ENCODE measurements around the gene FMO2.

FMO2 gene

GRCh38 chr1:171185091-171185490 lies at the start of gene FMO2:
TSS of gene FMO2 (plus strand) at chr1:171185300. CDS start at chr1:171185714, 414 bp downstream.
- no peak for DNase-seq (ENCODE audit: low read depth in 1 of 2, low spot score in 1 of 2)

DNA sequence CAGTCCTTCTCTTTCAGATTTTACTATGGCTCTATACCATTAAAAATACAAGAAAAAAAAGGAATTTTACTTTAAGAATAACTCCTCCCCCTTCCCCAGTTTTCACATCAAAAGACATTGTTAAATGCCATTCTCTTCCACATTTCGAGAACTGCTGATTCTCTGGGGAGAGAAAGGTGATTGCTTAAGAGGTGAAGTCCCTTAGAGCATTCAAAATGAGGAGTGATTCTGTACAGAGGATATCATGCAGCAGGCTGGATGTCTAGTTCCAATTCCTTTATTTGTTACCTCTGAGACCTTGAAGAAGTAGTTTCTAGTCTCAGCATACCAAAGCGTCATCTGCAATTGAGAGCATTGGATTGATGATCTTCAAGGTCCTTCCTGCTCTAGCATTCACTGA lies 47.5 kb upstream of the FMO2 start:
- DNase-seq (ENCODE audit: low read depth in 1 of 2, low spot score in 1 of 2), result no peak

DNA sequence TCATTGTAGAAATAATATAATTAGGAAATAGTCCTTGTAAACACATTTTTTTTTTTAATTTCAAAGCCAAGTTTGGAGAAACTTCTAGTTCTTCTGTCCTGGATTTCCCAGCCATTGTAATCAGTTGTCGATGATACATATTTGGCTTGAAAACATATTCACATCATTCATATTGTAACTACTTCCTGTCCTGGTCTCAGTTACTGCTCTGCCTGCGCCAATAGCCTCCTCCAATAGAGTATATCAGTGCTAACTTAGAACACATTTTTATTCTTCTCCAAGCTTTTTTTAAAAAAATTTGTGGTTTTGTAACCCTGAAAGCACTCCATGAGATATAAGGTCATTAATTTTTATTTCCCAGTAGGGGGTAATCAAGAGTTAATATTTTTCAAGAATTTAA lies 46.1 kb upstream of the FMO2 start:
- DNase-seq (ENCODE audit: low read depth in 1 of 2, low spot score in 1 of 2), result no peak

DNA sequence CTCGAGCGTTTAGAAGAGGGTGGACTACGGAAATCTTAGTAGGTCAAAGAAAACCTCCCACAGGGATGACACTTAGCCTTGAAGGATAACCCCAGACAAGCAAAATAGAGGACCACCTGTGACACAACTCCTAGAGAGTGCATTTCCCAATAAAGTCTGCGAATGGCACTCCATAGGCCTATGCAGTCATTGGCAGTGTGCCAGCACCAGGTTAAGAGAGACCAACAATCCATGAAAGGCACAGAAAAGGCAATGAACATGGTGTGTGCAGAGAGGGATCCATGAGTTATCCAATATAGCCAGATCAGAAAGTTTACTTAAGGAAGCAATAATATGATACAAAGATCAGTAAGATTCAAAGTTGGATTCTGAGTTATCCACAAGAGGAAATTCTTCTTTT lies 45.2 kb upstream of the FMO2 start:
- no peak for DNase-seq (ENCODE audit: low read depth in 1 of 2, low spot score in 1 of 2)

DNA sequence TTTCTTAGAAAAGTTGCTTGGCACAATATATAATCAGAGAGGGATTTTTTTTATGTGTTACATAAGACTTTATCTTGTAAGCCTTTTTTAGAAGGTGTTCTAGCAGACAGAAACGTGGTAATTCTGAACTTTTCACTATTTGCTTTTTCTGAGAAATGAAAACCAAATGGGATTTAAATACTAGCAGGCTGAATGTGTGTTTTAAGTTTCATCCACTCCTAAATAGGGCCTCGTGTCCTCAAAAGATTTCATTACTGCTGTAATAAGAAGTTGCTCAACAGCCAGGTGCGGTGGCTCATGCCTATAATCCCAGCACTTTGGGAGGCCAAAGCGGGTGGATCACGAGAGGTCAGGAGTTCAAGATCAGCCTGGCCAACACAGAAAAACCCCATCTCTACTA lies 44.7 kb upstream of the FMO2 start:
- DNase-seq (ENCODE audit: low read depth in 1 of 2, low spot score in 1 of 2), result no peak

DNA sequence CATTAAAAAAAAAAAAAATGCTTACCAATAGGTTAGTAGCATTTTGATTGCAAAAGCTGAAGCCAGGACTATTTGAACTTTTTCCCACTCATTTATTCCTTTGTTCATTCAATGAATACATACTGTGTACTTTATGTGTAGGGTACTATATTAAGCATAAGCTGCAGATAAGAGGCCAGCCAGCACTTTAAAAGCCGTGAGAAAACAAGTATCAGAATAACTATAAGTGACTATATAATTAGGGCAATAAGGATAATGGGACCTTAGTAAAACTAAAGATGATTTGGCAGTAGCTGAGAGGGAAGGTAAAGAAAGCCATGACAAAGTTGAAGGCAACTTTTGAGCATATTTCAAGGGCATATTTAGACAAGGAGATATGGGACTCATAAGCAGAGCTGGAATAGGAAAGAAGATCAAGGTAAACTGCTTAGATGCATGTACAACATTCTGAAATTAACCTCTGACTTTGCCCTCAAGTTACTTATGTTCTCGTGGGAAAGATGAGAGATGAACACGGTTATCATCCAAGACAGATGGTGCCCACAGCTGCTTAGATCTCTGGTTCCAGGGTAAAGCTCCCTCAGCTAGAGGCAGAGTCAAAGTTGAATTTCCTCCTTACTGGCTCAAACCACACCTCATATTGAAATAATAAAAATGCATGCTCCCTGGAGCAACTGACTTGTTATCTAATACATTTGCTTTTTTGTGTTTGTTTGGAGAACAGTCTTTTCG lies 44.0 kb upstream of the FMO2 start:
- no peak for DNase-seq (ENCODE audit: low read depth in 1 of 2, low spot score in 1 of 2)

- DNase-seq (ENCODE audit: low read depth in 1 of 2, low spot score in 1 of 2), result no peak
Measured at GRCh38 chr1:171141688-171142415, 43.2 kb upstream of the FMO2 start.

DNA sequence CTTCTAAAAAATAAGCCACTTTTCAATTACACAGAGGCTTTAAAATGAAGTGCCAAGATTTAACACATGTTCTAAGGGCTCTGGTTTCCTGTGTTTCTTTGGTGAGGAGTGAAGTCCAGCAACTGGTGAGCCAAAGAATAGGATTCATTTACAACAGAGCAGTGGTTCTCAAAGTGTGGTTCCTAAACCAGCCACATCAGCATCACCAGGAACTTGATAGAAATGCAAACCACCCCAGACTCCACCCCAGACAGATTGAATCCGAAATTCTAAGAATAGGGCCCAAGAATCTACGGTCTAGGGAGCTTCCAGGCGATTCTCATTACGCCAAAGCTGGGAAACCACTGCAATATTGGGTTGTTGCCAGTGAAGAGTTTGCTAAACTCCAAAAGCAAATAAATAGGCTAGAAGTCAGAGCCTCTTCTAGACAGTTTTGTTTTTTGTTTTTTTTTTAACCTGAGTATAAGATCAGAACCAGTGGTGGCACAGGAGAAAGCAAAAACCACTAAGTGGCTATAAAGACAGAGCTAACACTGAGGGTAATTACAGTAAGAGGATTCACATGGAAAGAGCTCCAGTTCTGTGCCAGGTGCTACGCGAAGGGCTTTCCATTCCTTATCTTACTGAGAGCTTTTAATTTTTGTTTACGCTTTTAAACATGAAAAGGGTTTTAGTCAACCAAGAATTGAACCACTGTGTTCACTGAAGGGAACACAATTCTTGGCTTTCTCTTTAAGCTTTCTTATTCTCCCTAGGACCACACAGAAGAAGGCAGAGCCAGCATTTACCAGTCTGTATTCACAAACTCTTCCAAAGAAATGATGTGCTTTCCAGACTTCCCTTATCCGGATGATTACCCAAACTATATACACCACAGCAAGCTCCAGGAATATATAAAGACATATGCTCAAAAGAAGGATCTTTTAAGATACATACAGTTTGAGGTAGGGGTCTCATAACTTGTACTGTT lies 42.4 kb upstream of the FMO2 start:
- DNase-seq (ENCODE audit: low read depth in 1 of 2, low spot score in 1 of 2), result no peak

GRCh38 chr1:171150156-171150555 lies 34.9 kb upstream of the FMO2 start:
- DNase-seq (ENCODE audit: low read depth in 1 of 2, low spot score in 1 of 2), result no peak

- DNase-seq (ENCODE audit: low read depth in 1 of 2, low spot score in 1 of 2), result no peak
Measured at GRCh38 chr1:171152549-171152948, 32.6 kb upstream of the FMO2 start.

- DNase-seq (ENCODE audit: low read depth in 1 of 2, low spot score in 1 of 2), result no peak
Measured at GRCh38 chr1:171155484-171155883, 29.6 kb upstream of the FMO2 start.

- DNase-seq (ENCODE audit: low read depth in 1 of 2, low spot score in 1 of 2), result no peak
Measured at GRCh38 chr1:171158096-171158495, 27.0 kb upstream of the FMO2 start.

GRCh38 chr1:171158551-171158950 lies 26.5 kb upstream of the FMO2 start:
- DNase-seq (ENCODE audit: low read depth in 1 of 2, low spot score in 1 of 2), result no peak

DNA sequence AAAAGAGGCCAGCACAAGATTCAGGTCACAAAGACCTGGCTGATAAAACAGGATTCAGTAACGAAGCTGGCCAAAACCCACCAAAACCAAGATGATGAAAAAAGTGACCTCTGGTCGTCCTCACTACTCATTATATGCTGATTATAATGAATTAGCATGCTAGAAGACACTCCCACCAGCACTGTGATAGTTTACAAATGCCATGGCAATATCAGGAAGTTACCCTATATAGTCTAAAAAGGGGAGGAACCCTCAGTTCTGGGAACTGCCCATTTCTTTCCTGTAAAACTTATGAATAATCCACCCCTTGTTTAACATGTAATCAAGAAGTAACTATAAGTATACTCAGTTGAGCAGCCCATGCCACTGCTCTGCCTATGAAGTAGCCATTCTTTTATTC lies 26.0 kb upstream of the FMO2 start:
- DNase-seq (ENCODE audit: low read depth in 1 of 2, low spot score in 1 of 2), result no peak

GRCh38 chr1:171160211-171160610 lies 24.9 kb upstream of the FMO2 start:
- no peak for DNase-seq (ENCODE audit: low read depth in 1 of 2, low spot score in 1 of 2)

GRCh38 chr1:171160639-171161354 lies 24.3 kb upstream of the FMO2 start:
- DNase-seq (ENCODE audit: low read depth in 1 of 2, low spot score in 1 of 2), result no peak

DNA sequence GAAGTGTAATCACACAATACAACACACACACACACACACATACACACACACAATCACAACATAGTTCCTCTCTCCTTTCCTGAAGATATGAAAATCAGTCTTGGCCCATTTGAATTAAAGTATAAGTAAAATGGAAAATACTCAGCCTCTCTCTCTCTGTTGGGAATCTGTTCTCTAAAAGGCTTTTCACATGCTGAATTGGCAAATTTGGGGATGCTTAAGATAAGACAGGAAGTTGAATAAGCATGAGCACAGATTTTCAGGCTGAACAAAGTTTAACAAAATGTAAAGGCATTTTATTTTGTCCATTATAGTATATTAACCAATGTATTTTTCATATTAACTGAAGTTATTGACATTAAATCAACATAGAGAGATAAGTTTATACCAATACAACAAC lies 23.7 kb upstream of the FMO2 start:
- no peak for DNase-seq (ENCODE audit: low read depth in 1 of 2, low spot score in 1 of 2)

DNA sequence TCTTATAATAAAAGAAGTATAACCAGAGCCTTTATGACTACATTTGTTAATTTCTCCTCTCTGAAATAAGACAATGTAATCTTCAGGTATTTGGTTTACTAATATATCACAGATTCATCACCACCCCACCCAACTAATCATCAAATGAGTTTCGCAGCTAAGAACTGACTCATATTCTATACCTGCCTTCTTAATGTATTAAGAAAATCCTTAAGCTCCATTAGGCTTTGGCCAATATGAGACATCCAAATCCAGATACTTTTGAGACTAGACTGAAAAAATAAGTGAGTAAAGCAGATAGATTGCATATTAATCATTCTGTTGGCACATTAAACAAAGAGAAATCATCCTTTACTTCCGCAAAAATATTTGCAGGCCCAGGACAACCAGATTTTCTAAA lies 18.7 kb upstream of the FMO2 start:
- DNase-seq (ENCODE audit: low read depth in 1 of 2, low spot score in 1 of 2), result no peak

GRCh38 chr1:171167785-171168184 lies 17.3 kb upstream of the FMO2 start:
- DNase-seq (ENCODE audit: low read depth in 1 of 2, low spot score in 1 of 2), result no peak

- DNase-seq (ENCODE audit: low read depth in 1 of 2, low spot score in 1 of 2), result no peak
Measured at GRCh38 chr1:171172471-171172870, 12.6 kb upstream of the FMO2 start.

- no peak for DNase-seq (ENCODE audit: low read depth in 1 of 2, low spot score in 1 of 2)
Measured at GRCh38 chr1:171173069-171173468, 12.0 kb upstream of the FMO2 start.

Data from activated CD4-positive, alpha-beta T cell treated with anti-CD3 and anti-CD28 coated beads, Interleukin-2, amount 50 U/mL, for 24 hours (primary cell).